ENCODE results near the gene MAML2.

DNA sequence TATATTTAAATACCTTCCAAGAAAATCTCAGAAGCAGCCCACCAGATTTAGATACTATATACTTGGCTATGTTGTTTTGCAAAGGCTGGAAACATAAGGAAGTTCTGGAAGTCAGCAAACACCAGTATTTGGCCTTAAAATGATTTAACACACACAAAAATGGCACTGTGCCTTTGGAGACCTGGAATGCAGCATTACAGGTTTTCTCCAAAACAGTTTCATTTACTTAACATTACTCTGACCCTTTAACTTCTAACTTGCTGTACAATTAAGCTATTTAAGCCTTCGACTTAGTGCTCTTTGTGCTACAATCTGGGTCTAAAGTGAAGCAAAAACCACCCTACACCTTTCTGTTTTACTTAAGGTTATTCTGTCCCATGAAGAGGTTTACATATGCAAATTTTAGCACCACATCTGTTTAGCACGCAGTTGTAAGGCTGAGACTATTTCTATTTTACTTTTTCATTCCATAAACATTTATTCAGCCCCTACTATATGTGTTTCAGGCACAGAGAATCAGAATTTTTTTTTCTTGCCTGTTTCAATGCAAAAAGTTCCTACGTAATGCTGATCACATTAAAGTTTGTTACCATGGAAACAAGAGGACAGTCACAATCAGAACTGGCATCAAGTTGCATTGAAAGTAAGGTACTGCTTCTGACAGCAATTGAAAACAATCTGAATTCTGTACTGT lies 70.3 kb downstream of the MAML2 start:
- TF ChIP-seq CTCF (IDR thresholded peaks at IDR 0.05; ENCODE audit: control extremely low read depth in 1 of 3, insufficient read depth in 1 of 3, low read depth in 1 of 3, low read length in 3 of 3): no peak
- no peak for TF ChIP-seq POLR2AphosphoS5 (IDR thresholded peaks at IDR 0.05; ENCODE audit: low read depth, low read length)
